KOPT-K1 (cell line): ENCODE measurements around the gene MZT2B.
"Not testable (repeated sequence)": the region's sequence is repeated elsewhere in the genome, so short reads cannot be mapped to it uniquely, and the experiment has no call there.

ENCODE experiments used
- H3K27ac ChIP-seq: fragments of 200-600 bp; sonication (generic); 2 replicates; pipeline ENCODE4 v1.5.1; 2016; ENCODE audit warnings: antibody characterized with exemption, mild to moderate bottlenecking, low read depth, low read length; ENCODE audit not compliant: poor library complexity, severe bottlenecking
- H3K36me3 ChIP-seq: fragments of 200-600 bp; sonication (generic); 2 replicates; pipeline ENCODE4 v1.5.1; 2017; ENCODE audit warnings: antibody characterized with exemption, mild to moderate bottlenecking, low read length, moderate library complexity; ENCODE audit not compliant: insufficient read depth
- H3K9me3 ChIP-seq: fragments of 200-600 bp; sonication (generic); 2 replicates; pipeline ENCODE4 v1.5.1; 2017; ENCODE audit warnings: antibody characterized with exemption, low read length, mild to moderate bottlenecking; ENCODE audit not compliant: insufficient read depth, poor library complexity, severe bottlenecking

The MZT2B gene

DNA sequence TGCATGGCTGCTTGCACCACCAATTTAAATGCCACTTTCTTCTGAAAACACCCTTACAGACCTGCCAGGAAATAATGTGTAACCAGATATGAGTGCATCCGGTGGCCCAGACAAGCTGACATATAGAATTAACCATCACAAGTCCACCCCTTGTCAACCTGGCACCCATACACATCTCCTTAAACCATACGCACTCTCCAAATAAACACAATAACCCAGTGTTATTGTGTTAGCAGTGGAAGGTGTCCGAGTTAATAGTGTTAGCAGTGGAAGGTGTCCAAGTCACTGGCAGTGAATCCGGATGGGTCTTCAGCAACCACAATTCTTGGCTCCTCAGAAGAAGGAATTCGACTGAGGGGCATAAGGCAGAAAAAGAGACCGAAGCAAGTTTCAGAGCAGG, 33.5 kb upstream of the MZT2B start:
- not testable (repeated sequence) for H3K27ac ChIP-seq, H3K9me3 ChIP-seq
- peaks cover 25% of the 10 kb centered on the region; the same call in 1 of the 2 replicates for H3K36me3 ChIP-seq

DNA sequence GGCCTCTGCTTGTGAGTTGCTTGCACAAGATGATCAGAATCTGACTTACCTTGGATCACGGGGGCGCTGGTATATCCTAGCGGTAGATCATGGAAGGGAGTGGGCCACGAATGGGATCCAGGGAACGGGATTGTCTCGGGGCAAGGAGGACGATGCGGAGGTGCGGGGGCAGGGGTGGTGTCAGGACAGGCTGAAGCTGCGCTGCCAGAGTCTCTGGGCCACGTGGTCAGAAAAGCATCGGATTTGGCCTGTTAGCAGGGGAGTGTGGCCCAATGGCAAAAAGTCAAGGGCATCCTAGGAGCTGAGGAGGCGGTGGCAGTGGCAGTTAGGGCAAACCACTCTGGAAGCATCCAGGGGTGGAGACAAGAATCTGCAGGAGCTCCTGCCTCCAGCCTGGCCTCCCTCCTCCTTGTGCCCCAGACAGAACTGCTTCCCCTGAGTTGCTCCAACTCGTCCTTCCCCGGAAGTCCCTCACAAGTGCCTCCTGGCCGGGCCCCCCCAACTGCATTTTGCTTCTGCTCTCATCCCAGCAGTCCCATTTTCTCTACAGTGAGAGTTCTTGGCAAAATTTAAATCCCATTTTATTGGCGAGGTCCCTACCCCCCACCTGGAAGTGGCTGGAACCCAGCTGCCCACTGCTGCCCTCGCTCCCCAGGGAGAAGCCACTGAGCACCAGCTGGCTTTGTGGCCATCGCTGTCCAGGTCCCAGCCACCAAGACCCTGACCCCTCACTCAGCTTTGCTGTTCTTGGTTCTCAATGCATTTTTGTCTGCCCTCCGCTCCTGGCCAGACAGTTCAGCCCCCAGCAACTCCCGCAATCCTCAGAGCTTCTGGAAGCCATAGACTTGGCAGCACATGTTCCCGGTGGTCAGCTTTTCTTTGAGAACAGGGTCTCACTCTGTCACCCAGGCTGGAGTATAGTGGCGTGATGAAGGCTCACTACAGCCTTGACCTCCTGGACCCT, 31.6 kb upstream of the MZT2B start:
- peaks cover 45% of the 10 kb centered on the region for H3K36me3 ChIP-seq
- H3K27ac ChIP-seq: no peak overlapping the region
- H3K9me3 ChIP-seq: no peaks in the 10 kb centered on the region

DNA sequence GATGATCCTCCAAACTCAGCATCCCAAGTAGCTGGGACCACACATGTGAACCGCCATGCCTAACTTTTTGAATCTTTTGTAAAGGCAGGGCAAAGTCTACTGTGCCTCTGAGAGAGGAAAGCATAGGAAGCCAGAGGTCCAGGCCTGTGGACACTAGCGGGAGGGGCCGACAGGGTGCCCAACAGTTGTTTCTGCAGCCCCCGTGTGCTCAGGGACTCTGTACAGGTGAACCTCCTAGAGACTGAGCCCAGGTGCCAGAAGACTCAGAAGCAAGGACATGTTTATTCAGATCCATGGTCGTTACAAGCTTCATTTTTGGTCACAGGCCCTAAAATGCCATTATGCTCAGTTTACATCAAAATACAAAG, 30.9 kb upstream of the MZT2B start:
- not testable (repeated sequence) for H3K27ac ChIP-seq, H3K9me3 ChIP-seq
- H3K36me3 ChIP-seq: peaks cover 51% of the 10 kb centered on the region

DNA sequence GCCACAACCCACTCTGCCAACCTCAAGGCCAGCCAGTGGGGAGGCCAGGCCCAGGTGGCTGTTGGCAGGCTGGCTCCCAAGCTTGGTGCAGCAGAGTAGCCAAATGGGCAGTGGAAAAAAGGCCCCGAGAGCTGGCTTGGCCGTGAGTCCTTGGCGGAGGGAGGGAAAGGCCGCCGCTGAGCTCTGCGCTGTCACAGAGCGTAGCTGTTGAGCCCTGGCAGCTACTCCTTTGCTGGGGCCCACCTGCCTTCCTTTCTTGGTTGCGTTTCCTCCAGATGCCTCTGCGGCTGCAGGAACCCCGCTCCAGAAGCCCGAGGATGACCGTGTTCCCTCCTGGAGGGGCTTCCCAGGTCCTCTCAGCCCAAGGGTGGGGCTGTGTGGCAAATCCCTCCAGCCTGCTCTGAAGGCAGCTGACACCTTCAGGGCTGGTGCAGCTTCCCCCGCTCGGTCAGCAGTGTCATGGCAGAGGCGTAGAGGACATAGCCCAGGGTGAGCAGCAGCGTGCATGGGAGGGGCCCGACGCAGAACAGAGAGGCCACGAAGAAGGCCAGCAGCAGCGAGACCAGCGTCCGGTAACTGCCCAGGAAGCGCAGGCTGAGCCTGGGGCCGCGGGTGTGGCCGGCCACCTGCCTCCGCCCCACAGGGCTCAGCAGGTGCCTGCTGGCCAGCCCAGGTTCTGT, 29.8 kb upstream of the MZT2B start:
- not testable (repeated sequence) for H3K27ac ChIP-seq, H3K9me3 ChIP-seq
- H3K36me3 ChIP-seq: peaks cover 52% of the 10 kb centered on the region

DNA sequence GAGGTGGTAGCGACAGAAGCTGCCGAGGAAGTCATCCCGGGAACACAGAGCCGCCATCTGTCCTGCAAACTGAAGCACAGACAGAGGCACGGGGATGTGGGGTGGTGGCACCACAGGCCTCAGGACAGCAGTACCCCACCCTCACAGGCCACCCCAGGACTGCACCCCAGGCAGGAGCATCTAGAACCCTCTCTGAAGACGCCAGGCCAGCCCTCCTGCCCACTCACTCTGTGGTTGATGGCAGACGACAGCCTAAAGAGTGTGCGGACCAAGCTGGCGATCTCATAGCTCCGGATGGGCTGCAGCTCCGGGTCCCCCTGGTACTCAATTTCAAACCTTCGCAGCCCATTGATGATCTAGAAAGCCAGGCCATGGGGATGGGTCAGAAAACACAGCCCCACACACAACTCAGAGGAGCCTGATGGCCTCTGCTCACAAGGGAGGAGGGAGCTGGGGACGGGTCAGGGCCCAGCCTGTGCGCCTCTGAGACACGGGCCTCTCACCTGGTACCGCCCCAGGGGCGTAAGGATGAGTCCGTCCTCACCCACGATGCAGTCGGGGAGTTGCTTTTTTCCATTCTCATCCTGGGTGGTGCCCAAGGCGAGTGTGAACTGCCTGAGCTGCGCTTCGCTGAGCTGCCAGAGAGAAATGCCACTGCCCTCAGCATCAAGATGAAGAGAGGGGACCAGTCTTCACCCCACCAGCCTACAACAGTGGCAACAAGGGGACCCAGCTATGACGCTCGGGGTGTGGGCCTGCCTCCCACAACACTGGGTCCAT, 29.1 kb upstream of the MZT2B start:
- Histone ChIP-seq H3K27ac (no peak overlapping the region), H3K9me3 (no peaks in the 10 kb centered on the region), H3K36me3 (peaks cover 59% of the 10 kb centered on the region)

DNA sequence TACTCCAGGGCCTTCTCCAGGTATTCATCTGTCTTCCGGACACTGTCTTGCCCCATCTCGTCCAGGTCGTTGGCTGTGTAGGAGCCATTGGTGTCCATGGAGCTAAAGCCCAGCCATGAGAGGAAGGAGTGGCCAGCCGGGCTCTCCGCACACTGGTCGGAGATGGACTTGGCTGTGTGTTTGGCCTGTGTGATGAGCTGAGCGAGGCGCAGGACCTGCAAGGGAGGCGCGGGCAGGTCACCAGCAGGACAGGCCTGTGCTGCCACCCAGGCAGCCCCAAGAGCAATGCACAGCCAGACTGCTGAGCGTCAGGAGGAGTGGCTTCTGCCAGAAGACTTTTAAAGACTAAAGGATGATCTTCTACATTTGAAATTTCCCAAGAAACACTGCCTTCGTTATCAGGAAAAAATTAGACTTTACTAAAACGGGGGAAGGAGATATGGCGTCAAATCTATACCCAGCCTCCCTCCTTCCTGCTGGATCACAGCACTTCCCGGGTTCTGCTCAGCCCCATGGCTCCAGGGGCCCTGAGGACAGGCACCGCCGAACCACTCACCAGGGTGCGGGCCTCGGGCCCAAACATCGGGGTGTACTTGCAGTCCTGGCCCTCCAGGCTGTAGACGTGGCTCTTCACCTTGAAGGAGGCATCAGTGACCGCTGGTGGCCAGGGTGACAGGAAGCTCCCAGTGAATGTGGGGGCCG, 28.2 kb upstream of the MZT2B start:
- H3K27ac ChIP-seq, H3K9me3 ChIP-seq: not testable (repeated sequence)
- H3K36me3 ChIP-seq: peaks cover 68% of the 10 kb centered on the region

DNA sequence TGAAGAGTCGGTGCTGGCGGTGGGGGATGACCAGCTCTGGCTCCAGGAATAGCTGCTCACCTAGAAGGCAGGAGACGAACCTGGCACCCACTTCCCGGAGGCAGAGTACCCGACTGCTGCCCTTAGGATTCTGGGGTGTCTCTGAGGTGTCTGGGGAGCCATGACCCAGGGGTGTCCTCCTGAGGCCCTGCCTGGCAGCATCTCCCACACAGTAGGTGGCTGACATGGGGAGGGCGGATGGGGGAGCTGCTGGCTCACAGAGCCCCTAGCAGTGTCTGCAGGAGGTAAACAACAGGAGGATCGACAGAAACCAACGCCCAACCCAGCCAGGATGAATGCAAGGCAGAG, 27.7 kb upstream of the MZT2B start:
- peaks cover 72% of the 10 kb centered on the region for H3K36me3 ChIP-seq
- H3K9me3 ChIP-seq, H3K27ac ChIP-seq: not testable (repeated sequence)

- Histone ChIP-seq H3K9me3 (no peaks in the 10 kb centered on the region), H3K27ac (no peak overlapping the region), H3K36me3 (peaks cover 78% of the 10 kb centered on the region)
Observed at GRCh38 chr2:130154773-130155765, 27.0 kb upstream of the MZT2B start.

DNA sequence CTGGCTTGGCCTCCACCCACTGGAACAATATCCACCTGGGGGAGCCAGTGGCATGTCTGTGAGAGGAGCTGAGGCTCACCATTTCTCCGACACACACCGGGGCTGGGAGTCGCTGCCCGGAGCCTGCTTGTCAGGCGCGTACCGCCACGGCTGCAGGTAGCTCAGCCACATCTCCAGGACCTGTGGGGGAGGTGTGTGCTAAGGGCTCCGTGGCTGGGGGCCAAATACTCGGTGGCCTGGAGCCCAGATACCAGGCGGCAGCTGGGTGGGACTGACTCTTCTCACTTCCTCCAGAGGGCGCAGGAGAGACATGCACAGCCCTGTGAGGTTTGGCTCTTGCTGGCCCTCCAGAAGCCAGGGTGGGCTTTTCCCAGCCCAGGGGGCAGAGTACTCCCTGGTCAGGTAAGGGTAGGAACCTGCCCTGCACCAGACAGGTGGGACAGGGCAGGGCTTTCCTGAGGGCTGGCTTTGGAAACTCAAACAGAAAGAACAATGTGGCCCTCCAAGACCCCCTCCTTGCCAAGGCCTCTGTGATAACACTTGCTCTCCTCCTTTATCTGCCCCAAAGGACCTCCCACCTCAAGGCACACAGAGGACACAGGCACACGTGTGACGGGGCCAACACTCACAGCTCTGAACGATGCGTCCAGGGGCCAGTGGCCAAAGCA, 26.0 kb upstream of the MZT2B start:
- H3K27ac ChIP-seq: not testable (repeated sequence)

DNA sequence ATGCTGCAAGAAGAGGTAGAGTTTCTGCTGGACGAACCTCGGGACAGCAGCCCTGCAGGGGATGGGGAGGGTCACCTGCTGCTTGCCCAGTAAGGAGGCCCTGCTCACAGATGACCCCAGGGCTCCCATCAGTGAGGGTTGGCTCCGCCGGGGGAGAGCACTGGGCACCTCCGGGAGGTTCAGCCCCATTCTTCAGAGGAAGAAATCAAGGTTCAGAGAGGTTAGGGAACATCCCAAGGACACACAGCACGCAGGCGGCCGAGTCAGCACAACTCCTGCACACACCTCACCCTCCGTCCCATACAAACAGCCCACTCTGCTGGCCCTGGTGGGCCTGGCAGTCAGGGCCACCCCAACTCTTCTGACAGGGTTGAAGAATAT, 25.4 kb upstream of the MZT2B start:
- H3K27ac ChIP-seq: no peak overlapping the region
- peaks cover 79% of the 10 kb centered on the region for H3K36me3 ChIP-seq
- H3K9me3 ChIP-seq: no peaks in the 10 kb centered on the region

More for the DNA sequence above, 26.0 kb upstream of the MZT2B start:
- not testable (repeated sequence) for H3K9me3 ChIP-seq
- peaks cover 76% of the 10 kb centered on the region for H3K36me3 ChIP-seq

DNA sequence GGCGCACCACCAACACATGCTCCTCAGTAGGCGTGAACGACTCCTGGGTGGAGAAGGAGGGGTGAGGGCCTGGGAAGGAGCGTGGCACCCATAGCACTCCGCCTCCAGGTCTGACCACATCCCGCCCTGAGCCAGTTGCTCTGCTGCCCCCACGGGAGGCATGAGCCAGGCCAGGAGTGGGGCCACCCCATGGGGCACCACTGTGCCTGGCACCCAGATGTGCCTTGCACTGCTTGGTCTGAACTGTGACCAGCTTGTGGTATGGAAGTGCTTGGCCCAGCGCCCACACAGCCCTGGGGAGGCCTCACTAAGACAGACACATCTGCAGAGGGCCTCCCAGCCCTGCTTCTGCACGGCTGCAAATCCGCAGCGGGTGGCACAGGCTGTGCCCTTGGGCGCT, 24.7 kb upstream of the MZT2B start:
- Histone ChIP-seq H3K36me3 (peaks cover 75% of the 10 kb centered on the region), H3K27ac (peak overlapping the region; percentile 38)
- not testable (repeated sequence) for H3K9me3 ChIP-seq

- peak overlapping the region; percentile 38 for H3K27ac ChIP-seq
- H3K9me3 ChIP-seq: not testable (repeated sequence)
- peaks cover 78% of the 10 kb centered on the region for H3K36me3 ChIP-seq
Observed at GRCh38 chr2:130157825-130158514, 24.1 kb upstream of the MZT2B start.

DNA sequence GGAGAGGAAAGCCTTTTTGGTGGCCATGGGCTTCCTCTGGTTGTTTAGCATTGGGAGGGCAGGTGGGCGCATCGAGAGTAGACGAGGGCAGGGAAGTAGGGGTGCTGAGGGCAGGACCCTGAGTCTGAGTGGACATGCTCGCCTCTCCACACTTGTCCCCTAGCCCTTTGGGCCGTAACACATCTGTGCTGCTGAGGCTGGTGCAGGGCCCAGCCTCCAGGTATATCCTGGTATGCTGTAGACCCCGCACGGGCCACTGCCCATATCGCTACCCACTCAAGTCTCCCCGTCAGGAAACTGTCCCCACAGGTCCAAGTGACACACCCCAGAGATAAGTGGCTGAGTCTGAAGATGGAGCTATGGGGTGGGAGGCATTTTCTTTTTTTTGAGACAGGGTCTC, 23.4 kb upstream of the MZT2B start:
- Histone ChIP-seq H3K27ac (no peak overlapping the region), H3K36me3 (peaks cover 78% of the 10 kb centered on the region), H3K9me3 (no peaks in the 10 kb centered on the region)
